Activated T-cell treated with anti-CD3 and anti-CD28 coated beads, Interleukin-2, amount 50 U/mL, for 72 hours (primary cell): ENCODE measurements around the gene KCNG2. TPM values are rescaled to one million over a fixed set of nuclear protein-coding genes. Genes with fewer than 3 reads are reported as not detected.

Source experiments
- ATAC-seq, 2 donors: fragments of 150-1000 bp; cut with Tn5 transposase; replicated peaks in 1 of 2; 2 replicates each; pipeline ENCODE4 v1.10.0; 2021; ENCODE audit warnings: moderate library complexity in 2 of 2, mild to moderate bottlenecking in 1 of 2
- DNase-seq, 2 donors: peaks; one replicate each; pipeline ENCODE4 v3.0.0; 2021 to 2022; ENCODE audit warnings: mixed read lengths in 1 of 2
- H3K27ac Mint-ChIP-seq: one replicate; pipeline ENCODE4 v1.8.0; 2022; ENCODE audit warnings: mild to moderate bottlenecking, moderate library complexity, mixed read lengths
- H3K27me3 Mint-ChIP-seq: one replicate; pipeline ENCODE4 v1.8.0; 2022; ENCODE audit warnings: low read depth, mixed read lengths
- H3K36me3 Mint-ChIP-seq, 2 donors: one replicate each; pipeline ENCODE4 v1.8.0; 2022; ENCODE audit warnings: mixed read lengths in 2 of 2, mild to moderate bottlenecking in 1 of 2; ENCODE audit not compliant: insufficient read depth in 2 of 2
- H3K4me1 Mint-ChIP-seq: one replicate; pipeline ENCODE4 v1.8.0; 2022; ENCODE audit warnings: low read depth, mixed read lengths
- H3K4me3 Mint-ChIP-seq, 2 donors: one replicate each; pipeline ENCODE4 v1.8.0; 2022; ENCODE audit warnings: mild to moderate bottlenecking in 2 of 2, mixed read lengths in 2 of 2, moderate library complexity in 2 of 2
- H3K9me3 Mint-ChIP-seq, 2 donors: one replicate each; pipeline ENCODE4 v1.8.0; 2022; ENCODE audit warnings: mixed read lengths in 2 of 2
- total RNA-seq, 2 donors: library from RNA; stranded (reverse); gene quantifications; one replicate each; pipeline ENCODE4 v1.2.3, GENCODE V29; 2022

The KCNG2 gene
- total RNA-seq, 2 donors from 2014 or later: not detected

DNA sequence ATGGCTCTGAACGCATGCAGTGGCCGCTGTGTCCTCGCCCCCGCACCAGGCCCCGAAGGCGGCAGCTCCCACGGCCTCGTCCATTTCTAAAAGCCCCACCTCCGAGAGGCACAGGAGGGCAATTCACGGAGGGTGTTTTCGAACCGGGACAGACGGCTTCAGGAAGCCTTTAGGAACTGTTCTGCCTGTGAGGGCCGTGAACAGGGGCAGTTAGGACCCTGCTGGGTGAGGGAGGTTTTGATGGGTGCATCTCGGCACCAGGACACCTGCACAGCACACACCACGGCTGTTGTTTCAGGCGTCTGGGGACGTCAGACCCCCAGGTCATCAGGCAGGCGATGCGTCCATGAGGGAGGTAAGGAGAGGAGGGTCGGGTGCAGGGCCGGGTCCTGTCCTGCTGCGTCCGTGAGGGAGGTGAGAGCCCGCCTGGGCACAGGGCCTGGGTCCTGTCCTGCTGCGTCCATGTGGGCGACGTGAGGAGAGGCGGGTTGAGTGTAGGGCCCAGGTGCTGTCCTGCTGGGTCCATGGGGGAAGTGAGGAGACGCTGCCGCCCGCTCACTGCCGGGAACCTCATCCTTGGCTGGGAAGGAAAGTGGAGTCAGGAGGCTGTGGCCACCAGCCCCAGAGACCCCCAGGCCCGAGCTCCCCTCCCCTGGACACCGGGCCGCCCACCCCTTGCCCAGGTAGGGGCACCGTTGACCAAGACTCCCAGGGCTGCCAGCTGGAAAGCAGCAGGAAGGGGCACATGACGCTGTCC is 25.5 kb upstream of the KCNG2 start:
- peaks cover 2 to 8% of the 10 kb centered on the region in 2 donors for H3K9me3 Mint-ChIP-seq
- H3K27ac Mint-ChIP-seq: no peak overlapping the region
- peaks cover 13% of the 10 kb centered on the region for H3K27me3 Mint-ChIP-seq
- H3K4me3 Mint-ChIP-seq: no peak overlapping the region
- DNase-seq: no peak
- no peaks in the 10 kb centered on the region for H3K4me1 Mint-ChIP-seq
- H3K36me3 Mint-ChIP-seq: peaks cover 6 to 9% of the 10 kb centered on the region in 2 donors
- no peak for ATAC-seq

- Mint-ChIP-seq H3K4me3 (no peak overlapping the region), H3K27ac (no peak overlapping the region), H3K9me3 (peaks cover 0 to 2% of the 10 kb centered on the region in 2 donors), H3K36me3 (peaks cover 0 to 4% of the 10 kb centered on the region in 2 donors), H3K4me1 (no peaks in the 10 kb centered on the region), H3K27me3 (peaks cover 5% of the 10 kb centered on the region)
- ATAC-seq (no peak), DNase-seq (no peak)
Observed at GRCh38 chr18:79772865-79773696, 24.7 kb upstream of the KCNG2 start.

GRCh38 chr18:79774111-79774510 is 23.6 kb upstream of the KCNG2 start:
- Mint-ChIP-seq H3K4me3 (no peak overlapping the region), H3K4me1 (no peaks in the 10 kb centered on the region), H3K9me3 (peaks cover 0 to 2% of the 10 kb centered on the region in 2 donors), H3K36me3 (peaks cover 0 to 4% of the 10 kb centered on the region in 2 donors), H3K27ac (no peak overlapping the region), H3K27me3 (peaks cover 4% of the 10 kb centered on the region)
- ATAC-seq (no peak), DNase-seq (no peak)

DNA sequence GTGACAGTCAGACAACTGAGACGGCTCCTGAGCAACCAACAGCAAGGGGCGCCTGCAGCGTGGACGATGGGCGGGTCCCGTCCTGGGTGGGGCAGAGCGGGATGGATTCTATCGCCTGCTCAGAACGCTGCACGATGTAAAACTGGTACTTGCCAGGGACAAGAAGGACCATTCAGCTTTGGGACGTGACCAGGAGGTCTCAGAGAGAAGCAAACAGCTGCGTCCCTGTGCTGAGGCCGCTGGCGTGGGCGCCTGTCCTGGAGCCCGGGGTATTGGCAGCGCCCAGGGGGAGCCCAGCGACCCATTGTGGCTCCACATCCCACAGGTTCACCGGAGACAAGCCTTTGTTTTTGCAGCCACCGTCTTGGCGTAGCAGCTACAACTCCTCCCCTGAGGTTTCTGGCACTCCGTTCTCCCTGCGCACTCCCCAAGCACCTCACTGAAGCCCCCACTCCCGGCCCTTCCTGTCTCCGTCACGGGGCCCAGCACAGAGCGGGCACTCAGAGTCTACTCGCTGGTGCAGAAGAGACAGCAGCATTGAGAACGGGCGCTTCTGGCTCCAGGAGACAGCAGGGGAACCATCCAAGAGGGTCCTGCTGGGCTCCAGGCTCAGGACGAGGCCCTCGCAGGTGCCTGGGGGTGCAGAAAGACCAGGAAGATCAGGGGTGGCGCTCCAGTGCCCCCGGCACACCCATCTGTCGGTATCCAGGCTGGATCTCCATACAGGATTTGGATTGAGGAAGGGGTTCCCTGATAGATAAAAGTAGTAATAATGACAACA is 22.1 kb upstream of the KCNG2 start:
- Mint-ChIP-seq H3K27ac (no peak overlapping the region), H3K36me3 (no peaks in the 10 kb centered on the region), H3K4me3 (no peak overlapping the region), H3K27me3 (peaks cover 4% of the 10 kb centered on the region), H3K4me1 (no peaks in the 10 kb centered on the region), H3K9me3 (peaks cover 0 to 2% of the 10 kb centered on the region in 2 donors)
- ATAC-seq (no peak), DNase-seq (no peak)

DNA sequence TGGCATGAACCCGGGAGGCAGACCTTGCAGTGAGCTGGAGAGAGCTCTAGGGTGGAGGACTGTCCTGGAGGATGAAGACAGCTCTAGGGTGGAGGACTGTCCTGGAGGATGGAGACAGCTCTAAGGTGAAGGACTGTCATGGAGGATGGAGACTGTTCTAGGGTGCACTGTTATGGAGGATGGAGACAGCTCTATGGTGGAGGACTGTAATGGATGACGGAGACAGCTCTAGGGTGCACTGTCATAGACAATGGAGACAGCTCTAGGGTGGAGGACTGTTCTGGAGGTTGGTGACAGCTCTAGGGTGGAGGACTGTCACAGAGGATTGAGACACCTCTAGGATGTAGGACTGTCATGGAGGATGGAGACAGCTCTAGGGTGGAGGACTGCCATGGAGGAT is 21.1 kb upstream of the KCNG2 start:
- H3K27ac Mint-ChIP-seq: no peak overlapping the region
- no peak for DNase-seq
- H3K4me3 Mint-ChIP-seq: no peak overlapping the region
- H3K4me1 Mint-ChIP-seq: no peaks in the 10 kb centered on the region
- peaks cover 4% of the 10 kb centered on the region for H3K27me3 Mint-ChIP-seq
- ATAC-seq: no peak
- no peaks in the 10 kb centered on the region for H3K36me3 Mint-ChIP-seq
- peaks cover 0 to 2% of the 10 kb centered on the region in 2 donors for H3K9me3 Mint-ChIP-seq

DNA sequence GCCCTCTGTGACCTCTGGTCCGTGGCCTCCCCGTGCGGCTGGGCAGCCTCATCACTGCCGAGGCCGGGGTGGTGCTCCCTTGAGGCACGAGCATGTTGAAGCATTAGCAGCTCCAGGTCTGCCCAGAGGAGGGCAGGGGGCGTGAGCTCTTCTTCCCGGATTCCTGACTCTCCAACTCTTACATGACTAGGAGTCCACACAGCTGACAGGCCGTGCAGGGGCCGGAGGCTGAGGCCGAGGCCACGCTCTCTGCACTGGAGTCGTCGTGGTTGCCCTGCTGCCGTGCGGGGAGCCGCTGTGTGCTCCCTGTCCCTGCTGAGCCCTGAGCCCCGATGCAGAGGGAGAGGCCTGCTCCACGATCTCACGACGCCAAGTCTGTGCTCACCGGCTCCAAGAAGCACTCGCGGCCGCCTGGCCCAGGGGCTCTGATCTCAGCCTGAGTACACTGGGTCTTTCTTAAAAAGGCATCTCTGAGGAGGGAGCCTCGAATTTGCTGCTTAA is 19.4 kb upstream of the KCNG2 start:
- H3K27me3 Mint-ChIP-seq: peaks cover 4% of the 10 kb centered on the region
- peaks cover 0 to 2% of the 10 kb centered on the region in 2 donors for H3K9me3 Mint-ChIP-seq
- H3K36me3 Mint-ChIP-seq: no peaks in the 10 kb centered on the region
- H3K4me3 Mint-ChIP-seq: no peak overlapping the region
- H3K27ac Mint-ChIP-seq: no peak overlapping the region
- ATAC-seq: no peak
- DNase-seq: no peak
- H3K4me1 Mint-ChIP-seq: no peaks in the 10 kb centered on the region

DNA sequence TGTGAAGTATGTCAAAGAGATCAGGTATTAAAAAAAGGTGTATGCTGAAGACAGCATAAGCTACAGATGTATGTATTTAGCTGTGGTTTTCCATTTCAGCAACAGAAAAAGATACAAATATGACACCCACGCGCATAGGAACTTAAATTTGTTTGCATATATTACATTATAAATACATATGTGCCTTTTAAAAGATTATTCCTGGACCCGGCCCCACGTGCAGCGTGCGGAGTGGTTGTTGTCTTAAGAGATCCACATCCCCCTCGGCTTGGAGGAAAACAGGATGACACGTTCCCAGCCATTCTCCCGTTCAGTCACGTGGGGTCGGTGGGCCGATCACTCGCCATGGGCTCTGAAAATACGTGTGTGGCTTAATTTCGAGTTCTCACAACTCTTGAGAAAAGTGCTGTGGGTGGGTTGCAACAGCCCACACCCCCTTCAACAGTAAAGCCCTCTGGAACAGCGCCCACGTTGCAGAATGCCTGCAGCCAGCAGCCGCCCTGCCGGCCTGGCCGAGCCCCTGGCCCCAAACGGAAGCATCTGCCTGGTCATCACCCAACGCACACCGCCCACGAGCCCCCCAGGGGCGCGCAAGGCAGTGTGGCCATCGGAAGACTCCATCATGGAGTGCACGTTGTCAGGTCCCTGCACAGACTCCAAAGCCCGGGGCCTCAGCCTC is 18.6 kb upstream of the KCNG2 start:
- DNase-seq (no peak), ATAC-seq (no peak)
- no peaks in the 10 kb centered on the region for H3K4me1 Mint-ChIP-seq
- H3K36me3 Mint-ChIP-seq: no peaks in the 10 kb centered on the region
- peaks cover 0 to 2% of the 10 kb centered on the region in 2 donors for H3K9me3 Mint-ChIP-seq
- no peak overlapping the region for H3K27ac Mint-ChIP-seq
- H3K4me3 Mint-ChIP-seq: no peak overlapping the region
- peaks cover 4% of the 10 kb centered on the region for H3K27me3 Mint-ChIP-seq

DNA sequence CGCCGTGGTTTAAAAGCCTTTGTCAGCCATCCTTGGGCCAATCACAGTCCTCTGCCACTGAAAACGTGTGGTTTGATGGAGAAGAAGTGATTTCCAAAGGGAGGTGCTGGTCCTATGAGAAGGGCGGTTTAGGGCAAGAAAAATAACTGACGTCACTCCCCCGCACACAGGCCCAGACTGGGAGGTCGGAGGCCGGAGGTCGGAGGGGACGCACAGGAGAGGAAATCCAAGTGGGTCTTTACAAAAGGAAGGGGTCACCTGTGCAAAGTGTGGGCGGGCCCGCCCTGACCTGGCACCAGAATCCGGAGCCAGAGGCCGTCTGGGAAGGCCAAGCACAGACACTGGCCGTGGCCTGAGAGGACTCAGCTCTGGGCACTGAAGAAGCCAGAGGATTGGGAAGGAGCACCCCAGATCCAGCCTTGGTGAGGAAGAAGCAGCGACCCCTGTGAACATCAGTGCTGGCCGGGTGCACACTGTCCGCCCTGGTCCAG is 18.0 kb upstream of the KCNG2 start:
- ATAC-seq (no peak), DNase-seq (no peak)
- Mint-ChIP-seq H3K27me3 (peaks cover 6% of the 10 kb centered on the region), H3K36me3 (no peaks in the 10 kb centered on the region), H3K9me3 (peaks cover 0 to 2% of the 10 kb centered on the region in 2 donors), H3K4me3 (no peak overlapping the region), H3K4me1 (no peaks in the 10 kb centered on the region), H3K27ac (no peak overlapping the region)

GRCh38 chr18:79780547-79780946 is 17.2 kb upstream of the KCNG2 start:
- ATAC-seq: no peak
- H3K27ac Mint-ChIP-seq: no peak overlapping the region
- peaks cover 8% of the 10 kb centered on the region for H3K27me3 Mint-ChIP-seq
- H3K36me3 Mint-ChIP-seq: no peaks in the 10 kb centered on the region
- no peaks in the 10 kb centered on the region for H3K4me1 Mint-ChIP-seq
- DNase-seq: no peak
- peaks cover 0 to 2% of the 10 kb centered on the region in 2 donors for H3K9me3 Mint-ChIP-seq
- no peak overlapping the region for H3K4me3 Mint-ChIP-seq

GRCh38 chr18:79781331-79781941 is 16.3 kb upstream of the KCNG2 start:
- H3K9me3 Mint-ChIP-seq: peaks cover 0 to 2% of the 10 kb centered on the region in 2 donors
- H3K36me3 Mint-ChIP-seq: no peaks in the 10 kb centered on the region
- no peaks in the 10 kb centered on the region for H3K4me1 Mint-ChIP-seq
- DNase-seq: no peak
- H3K4me3 Mint-ChIP-seq: no peak overlapping the region
- H3K27me3 Mint-ChIP-seq: peaks cover 11% of the 10 kb centered on the region
- H3K27ac Mint-ChIP-seq: no peak overlapping the region
- ATAC-seq: no peak

DNA sequence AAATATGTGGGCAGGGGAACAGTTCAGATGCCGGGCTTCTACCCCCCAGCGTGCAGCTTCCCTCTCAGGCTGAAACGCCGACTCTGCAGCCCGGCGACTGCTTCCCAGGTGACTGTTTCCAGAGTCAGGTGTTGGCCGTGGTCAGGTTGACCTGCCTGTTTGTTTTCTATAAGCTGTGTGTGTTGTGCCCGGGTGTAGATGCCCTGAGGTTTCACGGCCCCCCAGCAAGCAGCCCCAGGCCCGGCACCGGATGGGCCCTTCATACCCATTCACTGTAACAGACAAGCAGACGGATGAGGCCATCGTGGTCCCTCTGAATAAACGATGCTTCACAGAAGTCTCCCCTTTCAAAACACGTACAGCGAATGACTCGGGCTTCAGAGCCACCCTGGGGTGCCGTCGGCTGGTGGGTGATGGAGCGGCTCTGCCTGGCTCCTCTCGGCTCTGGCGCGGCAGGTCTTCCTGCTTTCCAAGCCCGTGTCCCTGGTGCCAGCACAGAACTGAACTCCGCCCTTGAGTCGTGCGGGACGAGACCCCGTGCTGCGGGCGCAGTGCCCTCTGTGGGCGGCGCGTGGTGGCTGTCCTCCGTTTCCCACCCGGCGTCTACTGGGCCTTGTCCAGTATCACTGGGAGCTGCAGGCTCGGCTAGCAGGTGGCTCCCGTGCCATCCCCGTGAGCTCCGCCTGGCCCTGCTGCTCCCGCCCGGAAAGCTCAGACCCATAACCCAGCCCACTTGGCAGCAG is 15.0 kb upstream of the KCNG2 start:
- no peaks in the 10 kb centered on the region for H3K4me1 Mint-ChIP-seq
- H3K4me3 Mint-ChIP-seq: no peak overlapping the region
- ATAC-seq: no peak
- no peaks in the 10 kb centered on the region for H3K36me3 Mint-ChIP-seq
- no peak for DNase-seq
- H3K27ac Mint-ChIP-seq: no peak overlapping the region
- H3K9me3 Mint-ChIP-seq: no peaks in the 10 kb centered on the region
- H3K27me3 Mint-ChIP-seq: peaks cover 24% of the 10 kb centered on the region
